Ramos (cell line): ENCODE data around the gene ADAP1.

Experiments used
- in situ Hi-C: fragments of 300-500 bp; cut with MboI; formaldehyde crosslinking; loops from one replicate; pipeline ENCODE4 v1.14.3; 2022; ENCODE audit warnings: low sequenced_read_pairs; ENCODE audit not compliant: unreplicated experiment

ADAP1 gene

GRCh38 chr7:990352-990932, 36.0 kb upstream of the ADAP1 start:
- in situ Hi-C loops: loop anchor here (5.0 kb wide), 1 partner anchor 187 kb away; no protein-coding TSS in a partner anchor

GRCh38 chr7:988963-989529, 34.6 kb upstream of the ADAP1 start:
- in situ Hi-C loops: no loop called here

- in situ Hi-C loops: no loop called here
Measured at GRCh38 chr7:988426-988911, 34.0 kb upstream of the ADAP1 start.

GRCh38 chr7:987909-988308, 33.4 kb upstream of the ADAP1 start:
- in situ Hi-C loops: no loop called here

- in situ Hi-C loops: no loop called here
Measured at GRCh38 chr7:986766-987751, 32.6 kb upstream of the ADAP1 start.

GRCh38 chr7:985915-986741, 31.6 kb upstream of the ADAP1 start:
- in situ Hi-C loops: no loop called here

- in situ Hi-C loops: no loop called here
Measured at GRCh38 chr7:985127-985416, 30.6 kb upstream of the ADAP1 start.

GRCh38 chr7:984361-985126, 30.1 kb upstream of the ADAP1 start:
- in situ Hi-C loops: no loop called here

- in situ Hi-C loops: no loop called here
Measured at GRCh38 chr7:983616-984071, 29.2 kb upstream of the ADAP1 start.

GRCh38 chr7:983004-983615, 28.6 kb upstream of the ADAP1 start, which contains the start of gene CYP2W1:
Gene CYP2W1, plus strand, starts transcription at chr7:983181. Its CDS starts 31 bp downstream, at chr7:983212.
- in situ Hi-C loops: no loop called here

GRCh38 chr7:982511-983003, 28.1 kb upstream of the ADAP1 start:
- in situ Hi-C loops: no loop called here

- in situ Hi-C loops: no loop called here
Measured at GRCh38 chr7:981793-982510, 27.5 kb upstream of the ADAP1 start.

- in situ Hi-C loops: no loop called here
Measured at GRCh38 chr7:979886-980571, 25.5 kb upstream of the ADAP1 start.

- in situ Hi-C loops: no loop called here
Measured at GRCh38 chr7:979151-979550, 24.7 kb upstream of the ADAP1 start.

GRCh38 chr7:978416-979091, 24.1 kb upstream of the ADAP1 start:
- in situ Hi-C loops: no loop called here

- in situ Hi-C loops: no loop called here
Measured at GRCh38 chr7:978049-978346, 23.5 kb upstream of the ADAP1 start.

GRCh38 chr7:977326-978048, 23.0 kb upstream of the ADAP1 start:
- in situ Hi-C loops: no loop called here
